GM12873 (cell line): Measurements from ENCODE around the gene ZFYVE28.

ENCODE experiments used
- CTCF ChIP-seq: IDR thresholded peaks from 2 replicates; pipeline ENCODE4 v1.5.1; 2012; ENCODE audit warnings: low read depth, mild to moderate bottlenecking, moderate library complexity, low read length, control low read depth; ENCODE audit not compliant: insufficient read depth; ENCODE audit errors: missing control alignments

The ZFYVE28 gene

GRCh38 chr4:2406920-2407319, 11.5 kb downstream of the ZFYVE28 start:
- no peak for TF ChIP-seq CTCF

DNA sequence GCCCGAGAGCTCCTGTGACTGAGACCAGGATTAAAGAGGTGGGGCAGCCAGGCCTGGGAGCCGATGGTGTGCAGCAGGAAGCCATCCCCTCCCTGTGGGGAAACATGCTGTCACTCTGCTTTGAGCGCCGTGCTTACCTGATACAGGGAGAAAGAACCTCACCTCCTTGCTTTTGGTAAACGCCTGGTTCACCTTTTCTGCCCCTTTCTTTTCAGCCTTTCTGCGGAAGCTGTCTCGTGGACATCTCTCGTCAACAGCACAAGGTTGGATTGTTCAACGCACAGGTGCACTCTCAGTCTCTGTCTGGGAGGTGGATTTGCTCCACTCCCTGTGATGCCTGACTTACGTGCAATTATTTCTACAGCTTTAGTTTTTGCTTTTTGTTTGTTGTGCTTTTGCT, 12.0 kb downstream of the ZFYVE28 start:
- no peak for TF ChIP-seq CTCF

GRCh38 chr4:2402941-2403340, 15.5 kb downstream of the ZFYVE28 start:
- TF ChIP-seq CTCF: no peak

- no peak for TF ChIP-seq CTCF
These were observed 16.2 kb downstream of the ZFYVE28 start for GRCh38 chr4:2402048-2402842.

DNA sequence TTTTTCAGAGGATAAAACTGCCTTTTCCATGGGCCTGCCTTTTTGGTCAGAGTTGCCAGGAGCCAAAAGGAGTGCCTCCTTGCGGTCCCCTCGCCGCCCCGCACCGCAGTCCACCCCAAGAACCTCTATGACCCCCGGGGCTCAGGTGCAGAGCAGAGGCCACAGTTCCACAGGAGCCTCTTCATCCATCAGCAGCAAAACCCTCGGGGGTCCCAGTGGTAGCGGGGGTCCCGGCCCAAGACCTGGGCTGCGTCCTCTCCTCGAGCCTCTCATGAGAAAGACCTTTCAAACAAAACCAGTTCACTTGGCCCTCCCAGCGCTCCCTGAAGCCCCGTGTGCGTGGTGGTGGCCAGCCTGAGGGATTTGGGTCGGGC, 16.8 kb downstream of the ZFYVE28 start:
- TF ChIP-seq CTCF: no peak

- no peak for TF ChIP-seq CTCF
These were observed 17.4 kb downstream of the ZFYVE28 start for GRCh38 chr4:2400841-2401609.

DNA sequence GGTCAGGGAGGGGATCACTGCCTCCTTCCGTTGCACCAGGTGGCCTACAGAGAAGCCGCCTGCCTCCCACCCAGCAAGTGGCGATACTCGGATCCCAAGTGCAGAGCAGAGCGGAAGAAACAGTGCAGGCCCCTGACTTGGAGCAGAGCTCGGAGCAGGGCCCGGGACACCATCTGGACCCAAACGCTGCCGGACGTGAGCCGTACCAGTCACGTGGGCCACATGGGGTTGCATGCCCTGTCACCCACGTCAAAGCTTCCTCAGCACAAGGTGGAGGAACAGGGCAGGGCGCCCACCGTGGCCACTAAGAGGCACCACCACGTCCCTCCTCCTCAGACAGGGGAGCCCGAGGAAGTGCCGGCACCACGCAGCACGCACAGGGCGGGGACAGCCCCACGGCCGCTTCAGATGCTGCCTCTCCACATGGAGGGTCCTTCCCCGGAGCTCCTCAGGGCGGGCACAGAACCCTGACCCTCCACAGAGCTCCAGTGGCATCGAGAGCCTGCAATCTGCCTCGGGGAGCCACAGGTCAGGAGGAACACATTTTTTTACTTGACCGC, 18.7 kb downstream of the ZFYVE28 start:
- no peak for TF ChIP-seq CTCF
